GM21786 (cell line): Measurements from ENCODE around the gene GLIS2.
"Not testable (repeated sequence)": the region's sequence is repeated elsewhere in the genome, so short reads cannot be mapped to it uniquely, and the experiment has no call there.

Source experiments
- ATAC-seq: cut with Tn5 transposase; IDR thresholded peaks from one replicate; pipeline ENCODE4 v1.9.1; 2021; ENCODE audit not compliant: unreplicated experiment

The GLIS2 gene

DNA sequence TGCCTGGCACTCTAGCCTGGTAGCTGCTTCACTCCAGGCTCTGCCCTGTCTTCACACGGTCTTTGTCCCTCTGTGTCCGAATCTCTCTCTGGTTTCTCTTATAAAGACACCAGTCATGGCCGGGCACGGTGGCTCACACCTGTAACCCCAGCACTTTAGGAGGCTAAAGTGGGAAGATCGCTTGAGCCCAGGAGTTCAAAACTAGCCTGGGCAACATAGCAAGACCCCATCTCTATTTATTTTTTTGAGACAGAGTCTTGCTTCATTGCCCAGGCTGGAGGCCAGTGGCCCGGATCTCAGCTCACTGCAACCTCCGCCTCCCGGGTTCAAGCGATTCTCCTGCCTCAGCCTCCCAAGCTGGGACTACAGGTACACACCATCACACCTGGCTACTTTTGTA is 17.8 kb downstream of the GLIS2 start:
- not testable (repeated sequence) for ATAC-seq

DNA sequence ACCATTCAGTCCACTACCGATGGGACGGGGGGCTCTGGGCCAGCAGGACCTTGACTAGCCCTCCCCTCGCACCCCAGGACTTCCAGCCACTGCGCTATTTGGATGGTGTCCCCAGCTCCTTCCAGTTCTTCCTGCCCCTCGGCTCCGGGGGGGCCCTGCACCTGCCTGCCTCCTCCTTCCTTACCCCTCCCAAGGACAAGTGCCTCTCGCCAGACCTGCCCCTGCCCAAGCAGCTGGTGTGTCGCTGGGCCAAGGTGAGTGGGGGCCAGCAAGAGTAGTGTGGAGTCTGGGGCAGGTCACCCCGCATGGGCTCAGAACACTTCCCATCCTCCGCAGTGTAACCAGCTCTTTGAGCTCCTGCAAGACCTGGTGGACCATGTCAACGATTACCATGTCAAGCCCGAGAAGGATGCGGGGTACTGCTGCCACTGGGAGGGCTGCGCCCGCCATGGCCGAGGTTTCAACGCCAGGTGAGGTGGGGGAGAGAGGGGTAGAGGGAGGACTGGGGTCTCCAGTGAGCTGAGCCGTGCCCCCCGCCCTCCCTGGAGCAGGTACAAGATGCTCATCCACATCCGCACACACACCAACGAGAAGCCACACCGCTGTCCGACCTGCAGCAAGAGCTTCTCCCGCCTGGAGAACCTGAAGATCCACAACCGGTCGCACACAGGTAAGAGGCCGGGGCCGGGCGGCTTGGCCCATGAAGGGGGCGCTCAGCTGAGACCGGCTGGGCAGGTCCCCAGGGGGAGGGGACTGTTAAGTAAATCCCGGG is 19.0 kb downstream of the GLIS2 start:
- ATAC-seq: no peak

DNA sequence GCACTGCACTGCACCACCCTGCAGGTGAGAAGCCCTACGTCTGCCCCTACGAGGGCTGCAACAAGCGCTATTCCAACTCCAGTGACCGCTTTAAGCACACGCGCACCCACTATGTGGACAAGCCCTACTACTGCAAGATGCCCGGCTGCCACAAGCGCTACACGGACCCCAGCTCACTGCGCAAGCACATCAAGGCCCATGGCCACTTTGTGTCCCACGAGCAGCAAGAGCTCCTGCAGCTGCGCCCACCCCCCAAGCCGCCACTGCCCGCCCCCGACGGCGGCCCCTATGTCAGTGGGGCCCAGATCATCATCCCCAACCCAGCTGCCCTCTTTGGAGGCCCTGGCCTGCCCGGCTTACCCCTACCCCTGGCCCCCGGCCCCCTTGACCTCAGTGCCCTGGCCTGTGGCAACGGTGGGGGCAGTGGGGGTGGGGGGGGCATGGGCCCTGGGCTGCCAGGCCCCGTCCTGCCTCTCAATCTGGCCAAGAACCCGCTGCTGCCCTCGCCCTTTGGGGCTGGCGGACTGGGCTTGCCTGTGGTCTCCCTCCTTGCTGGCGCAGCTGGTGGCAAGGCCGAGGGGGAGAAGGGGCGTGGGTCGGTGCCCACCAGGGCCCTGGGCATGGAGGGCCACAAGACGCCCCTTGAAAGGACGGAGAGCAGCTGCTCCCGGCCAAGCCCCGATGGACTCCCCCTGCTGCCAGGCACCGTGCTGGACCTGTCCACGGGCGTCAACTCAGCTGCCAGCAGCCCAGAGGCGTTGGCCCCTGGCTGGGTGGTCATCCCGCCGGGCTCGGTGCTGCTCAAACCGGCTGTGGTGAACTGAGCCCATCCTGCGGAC is 21.1 kb downstream of the GLIS2 start:
- ATAC-seq: no peak

DNA sequence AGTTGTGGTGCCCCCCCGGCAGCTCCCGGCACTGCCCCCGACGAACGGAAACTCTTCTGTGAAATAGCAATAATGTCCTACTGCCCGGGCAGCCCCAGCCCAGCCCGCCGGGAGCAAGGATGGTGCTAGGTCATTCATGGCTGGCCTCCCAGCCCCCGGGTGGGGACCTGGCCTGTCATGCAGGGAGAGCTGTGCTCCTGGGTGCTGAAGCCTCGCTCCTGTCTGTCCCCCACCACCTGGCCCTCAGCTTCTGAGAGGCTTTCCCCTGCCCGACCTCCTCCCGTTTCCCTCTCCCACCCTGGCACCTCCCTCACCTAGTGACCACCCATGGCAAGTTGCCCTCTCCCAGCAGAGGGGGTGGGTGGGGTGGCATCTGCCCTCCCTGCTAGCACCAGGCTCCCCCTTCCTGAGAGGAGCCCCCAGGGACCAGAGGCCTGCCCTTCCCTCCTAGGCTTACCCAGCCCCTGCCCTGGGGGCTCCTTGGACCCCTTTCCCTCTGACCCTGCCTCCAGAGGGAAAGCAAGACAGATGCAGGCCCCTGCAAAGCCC is 21.7 kb downstream of the GLIS2 start:
- no peak for ATAC-seq

DNA sequence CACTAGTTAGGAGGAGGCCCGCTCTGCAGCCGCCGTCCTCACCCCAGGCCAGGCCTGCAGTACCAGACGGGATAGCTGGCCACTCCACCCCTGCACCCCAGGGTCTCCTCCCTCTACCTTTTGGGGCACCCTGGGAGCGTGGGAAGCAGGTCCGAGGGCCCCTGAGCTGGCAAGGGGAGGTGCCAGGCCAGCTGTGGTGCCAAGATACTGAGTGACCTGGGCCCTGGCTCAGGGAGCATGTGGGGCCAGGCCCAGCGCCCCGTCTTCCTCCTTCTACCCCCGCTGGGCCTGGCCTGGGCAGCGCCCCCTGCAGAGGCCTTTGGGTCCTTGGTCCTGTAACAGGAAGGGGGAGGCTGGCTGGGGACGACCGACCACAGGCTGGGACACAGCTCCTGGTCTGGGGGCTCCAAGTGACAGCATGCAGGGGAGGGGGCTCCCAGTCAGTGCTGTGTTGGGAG is 22.3 kb downstream of the GLIS2 start:
- ATAC-seq: no peak

DNA sequence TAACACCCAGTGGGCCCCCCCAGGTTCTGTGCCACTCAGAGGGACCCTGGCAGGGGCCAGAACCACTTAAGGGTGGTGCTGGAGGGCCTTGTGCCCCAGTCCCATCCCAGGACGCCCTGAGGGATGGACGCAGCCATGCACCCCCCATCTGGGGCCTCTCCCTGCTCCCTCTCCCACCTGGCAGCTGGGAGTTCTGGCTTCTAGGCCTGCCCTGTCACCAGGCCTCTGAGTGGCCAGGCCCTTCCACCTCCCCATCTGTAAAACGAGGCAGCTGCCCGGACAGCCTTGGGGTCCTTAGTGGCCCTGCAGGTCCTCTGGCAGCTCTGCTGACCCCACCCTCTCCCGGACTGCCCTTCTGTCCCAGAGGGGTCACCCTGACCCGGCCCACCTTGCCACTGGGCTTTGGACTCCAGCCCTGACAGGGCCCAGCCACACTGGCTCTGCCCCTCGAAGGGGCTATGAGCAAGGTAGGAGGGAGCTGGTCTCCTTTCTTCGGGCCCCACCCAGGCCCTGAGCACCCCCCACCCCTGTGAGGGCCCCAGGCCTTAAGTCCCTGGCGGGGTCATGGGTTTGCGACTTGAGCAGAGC is 22.9 kb downstream of the GLIS2 start:
- ATAC-seq: no peak

DNA sequence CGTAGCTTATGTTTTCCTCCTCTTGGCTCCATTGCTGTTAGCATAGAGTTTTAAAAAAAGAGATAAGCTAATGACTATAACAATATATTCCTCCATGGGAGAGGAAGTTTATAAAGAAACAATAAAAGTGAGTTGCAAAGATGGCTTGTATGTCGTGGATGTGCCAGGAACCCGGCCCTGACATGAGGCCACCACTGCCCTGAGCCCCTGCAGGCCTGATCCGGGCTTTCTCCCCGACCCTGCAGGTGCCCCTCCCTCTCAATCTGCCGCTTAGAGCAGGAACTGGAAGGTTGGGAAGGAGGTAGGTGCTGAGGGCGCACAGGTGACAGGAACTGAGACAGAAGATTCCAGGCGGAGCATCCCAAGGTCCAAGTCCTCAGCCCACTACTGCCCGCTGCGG is 23.6 kb downstream of the GLIS2 start:
- ATAC-seq: no peak

DNA sequence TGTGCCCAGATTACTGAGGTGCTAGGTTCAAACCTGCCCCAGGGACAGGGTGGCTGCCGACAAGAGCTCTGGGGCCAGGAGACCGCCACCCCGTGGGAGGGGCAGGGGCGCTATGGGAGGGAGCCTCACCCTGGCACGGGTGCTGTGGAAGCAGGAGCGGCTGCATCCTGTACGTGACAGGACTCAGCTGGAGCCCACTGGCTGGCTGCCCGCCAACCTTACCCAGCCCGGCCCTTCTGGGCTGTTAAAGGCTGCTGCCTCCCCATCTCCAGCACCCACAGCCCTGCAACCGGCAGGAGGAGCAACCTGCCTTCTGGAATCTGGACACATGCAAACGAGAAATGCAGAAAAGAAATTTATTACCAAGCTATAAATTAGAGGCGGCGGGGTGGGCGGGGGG is 24.0 kb downstream of the GLIS2 start:
- ATAC-seq: no peak

DNA sequence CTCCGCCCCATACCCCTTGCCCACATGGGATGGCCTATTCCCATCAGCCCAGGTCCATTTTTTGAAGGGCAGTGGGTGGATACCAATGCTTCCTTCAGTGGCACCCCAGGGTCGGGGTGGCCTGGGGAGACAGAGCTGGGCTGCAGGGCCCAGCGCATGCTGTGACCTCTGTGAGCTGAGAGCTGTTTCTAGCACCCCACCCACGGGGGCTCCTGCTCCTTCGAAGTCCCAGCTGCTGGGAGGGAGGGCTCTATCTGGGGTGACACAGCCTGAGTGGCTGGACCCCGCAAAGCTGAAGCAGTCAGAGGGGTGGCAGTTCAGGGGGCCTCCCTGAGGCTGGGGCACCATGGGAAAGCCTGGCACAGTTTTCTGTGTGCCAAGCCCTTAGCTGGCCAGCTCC is 24.6 kb downstream of the GLIS2 start:
- no peak for ATAC-seq

DNA sequence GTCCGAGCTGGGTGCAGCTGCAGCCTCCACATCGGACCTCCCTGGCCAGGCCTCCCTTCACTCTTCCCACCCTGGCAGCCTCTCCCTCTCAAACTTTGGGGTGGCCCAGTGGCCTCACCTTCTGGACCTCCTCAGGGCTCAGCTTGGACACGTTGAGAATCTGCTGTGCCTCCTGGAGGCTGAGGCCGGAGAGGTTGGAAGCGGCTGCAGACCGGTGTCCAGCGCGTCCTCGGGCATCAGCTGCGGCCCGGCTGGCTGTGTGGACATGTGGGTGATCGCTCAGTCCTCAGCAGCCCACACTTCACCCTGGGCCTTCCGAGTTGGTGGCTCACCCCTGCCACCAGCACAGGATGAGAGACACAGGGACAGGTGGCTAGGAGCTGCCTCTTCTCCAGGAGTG is 25.4 kb downstream of the GLIS2 start:
- no peak for ATAC-seq

DNA sequence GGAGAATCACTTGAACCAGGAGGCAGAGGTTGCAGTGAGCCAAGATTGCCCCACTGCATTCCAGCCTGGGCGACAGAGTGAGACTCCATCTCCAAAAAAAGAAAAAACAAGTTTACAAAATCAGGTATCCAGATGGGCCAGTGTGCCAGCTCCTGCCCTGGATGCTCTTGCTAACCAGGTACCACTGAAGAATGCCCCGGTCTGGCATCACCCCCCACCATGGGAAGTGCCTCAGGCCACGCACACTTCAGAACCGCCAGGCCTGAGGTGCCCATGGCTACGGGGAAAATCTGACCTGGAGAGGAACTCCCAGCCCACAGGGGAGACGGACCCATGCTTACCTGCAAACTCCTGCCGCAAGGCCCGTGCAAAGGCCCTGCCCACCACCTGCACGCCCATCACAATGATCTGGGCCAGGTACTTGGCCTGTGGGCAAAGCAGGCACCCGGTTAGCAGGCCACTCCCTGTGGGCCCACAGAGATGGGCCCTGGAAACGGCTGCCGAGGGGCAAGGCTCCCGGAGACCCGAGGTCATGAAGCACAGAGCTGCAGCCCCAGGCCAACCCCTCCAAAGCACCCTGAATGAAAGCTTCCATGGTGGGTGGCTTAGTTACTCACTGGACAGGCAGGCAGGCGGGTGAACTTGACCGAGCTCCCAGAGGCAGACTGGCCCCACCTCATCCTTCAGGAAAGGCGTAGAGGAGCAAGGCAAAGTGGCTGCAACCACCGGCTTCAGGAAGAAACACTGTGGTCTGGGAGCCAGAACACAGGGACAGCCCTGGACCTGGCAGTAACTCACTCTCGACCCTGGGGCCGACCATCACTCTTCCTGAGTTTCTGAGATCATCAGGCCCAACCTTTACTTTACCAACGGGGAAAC is 27.2 kb downstream of the GLIS2 start:
- ATAC-seq: no peak

DNA sequence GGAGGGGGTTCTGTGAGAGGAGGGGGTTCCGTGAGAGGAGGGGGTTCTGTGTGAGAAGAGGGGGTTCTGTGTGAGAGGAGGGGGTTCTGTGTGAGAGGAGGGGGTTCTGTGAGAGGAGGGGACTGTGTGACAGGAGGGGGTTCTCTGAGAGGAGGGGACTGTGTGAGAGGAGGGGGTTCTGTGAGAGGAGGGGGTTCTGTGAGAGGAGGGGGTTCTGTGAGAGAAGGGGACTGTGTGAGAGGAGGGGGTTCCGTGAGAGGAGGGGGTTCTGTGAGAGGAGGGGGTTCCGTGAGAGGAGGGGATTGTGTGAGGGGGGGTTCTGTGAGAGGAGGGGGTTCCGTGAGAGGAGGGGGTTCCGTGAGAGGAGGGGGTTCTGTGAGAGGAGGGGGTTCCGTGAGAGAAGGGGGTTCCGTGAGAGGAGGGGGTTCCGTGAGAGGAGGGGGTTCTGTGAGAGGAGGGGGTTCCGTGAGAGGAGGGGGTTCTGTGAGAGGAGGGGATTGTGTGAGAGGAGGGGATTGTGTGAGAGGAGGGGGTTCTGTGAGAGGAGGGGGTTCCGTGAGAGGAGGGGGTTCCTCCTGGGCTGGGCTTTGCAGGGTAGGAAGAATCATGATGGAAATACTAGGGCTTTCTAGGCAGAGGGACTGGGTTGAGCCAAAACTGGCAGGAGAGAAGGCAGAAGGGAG is 28.6 kb downstream of the GLIS2 start:
- not testable (repeated sequence) for ATAC-seq

DNA sequence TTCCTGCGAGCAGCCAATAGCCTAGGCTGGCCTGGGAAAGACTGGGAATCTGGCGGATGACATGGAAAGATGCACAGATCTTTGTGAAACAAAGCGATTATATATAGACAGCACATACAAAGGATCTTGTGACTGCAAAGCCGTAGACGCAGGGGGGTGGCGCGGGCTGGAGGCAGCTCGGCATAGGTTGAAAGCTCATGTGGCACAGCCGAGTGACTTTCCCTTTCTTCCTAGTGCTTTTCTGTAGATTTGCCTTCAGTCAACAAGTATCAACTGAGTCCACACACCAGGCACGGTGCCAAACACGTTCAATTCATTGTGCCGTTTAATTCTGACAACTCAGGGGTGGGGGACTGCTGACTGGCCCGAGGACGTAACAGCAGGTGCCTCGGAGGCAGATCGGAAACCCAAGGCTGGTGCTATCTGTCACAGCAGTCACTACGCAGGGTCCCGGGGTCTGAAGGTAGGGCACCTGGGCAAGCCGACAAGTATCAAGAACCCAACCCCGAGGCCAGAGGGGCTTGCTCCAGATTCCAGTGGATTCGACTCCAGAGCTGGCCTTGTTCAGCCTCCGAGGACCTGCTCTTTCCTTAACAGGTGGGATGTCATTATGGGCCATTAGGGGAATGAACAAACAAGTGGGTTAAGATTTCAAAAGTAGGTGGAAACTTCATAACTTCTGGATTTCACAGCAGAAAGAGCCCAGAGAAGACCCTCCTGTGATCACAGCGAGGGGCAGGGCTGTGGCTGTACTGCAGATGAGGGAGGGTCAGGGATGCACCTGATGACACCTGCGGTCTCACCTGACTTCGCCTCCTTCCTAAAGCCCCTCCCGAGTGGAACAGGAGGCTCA is 29.3 kb downstream of the GLIS2 start:
- ATAC-seq: no peak

DNA sequence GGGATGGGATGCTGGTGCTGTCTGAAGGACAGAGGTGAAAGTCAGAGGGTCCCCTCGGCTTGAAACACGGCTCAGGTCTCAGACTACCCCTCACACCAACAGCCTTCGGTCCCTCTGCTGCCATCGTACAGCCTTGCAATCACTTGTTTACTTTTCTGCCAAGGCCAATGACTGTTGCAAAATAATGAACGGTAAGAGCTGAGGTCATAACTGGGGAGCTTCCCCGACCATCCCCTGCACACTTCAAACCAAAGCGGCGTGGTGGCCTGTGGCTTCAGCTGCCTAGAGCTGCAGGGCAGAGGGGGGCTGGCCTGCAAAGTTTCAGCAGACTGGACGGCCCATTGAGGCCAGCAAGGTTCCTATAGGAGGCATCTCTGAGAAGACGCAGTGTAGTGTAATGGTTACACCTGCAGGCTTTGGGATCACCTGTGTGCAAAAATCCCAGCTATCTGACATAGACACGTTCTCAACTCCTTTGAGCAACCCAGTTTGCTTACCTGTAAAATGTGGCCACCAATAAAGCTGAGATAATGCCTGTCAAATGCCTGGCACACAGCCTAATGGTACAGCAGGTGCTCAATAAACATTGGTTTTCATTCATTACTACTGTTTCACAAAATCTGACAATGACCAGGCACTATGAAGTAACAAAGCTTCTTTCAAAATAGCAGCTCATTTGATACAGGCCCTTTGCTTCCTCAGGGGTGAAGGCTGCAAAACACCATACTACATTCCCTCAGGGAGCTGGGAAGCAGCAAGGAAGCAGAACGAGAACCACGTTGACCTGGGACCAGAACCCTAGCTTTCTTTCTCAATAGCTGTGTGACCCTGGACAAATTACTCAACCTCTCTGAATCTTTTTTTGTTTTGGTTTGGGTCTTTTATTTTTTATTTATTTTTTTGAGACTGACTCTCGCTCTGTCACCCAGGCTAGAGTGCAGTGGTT is 30.2 kb downstream of the GLIS2 start:
- no peak for ATAC-seq

DNA sequence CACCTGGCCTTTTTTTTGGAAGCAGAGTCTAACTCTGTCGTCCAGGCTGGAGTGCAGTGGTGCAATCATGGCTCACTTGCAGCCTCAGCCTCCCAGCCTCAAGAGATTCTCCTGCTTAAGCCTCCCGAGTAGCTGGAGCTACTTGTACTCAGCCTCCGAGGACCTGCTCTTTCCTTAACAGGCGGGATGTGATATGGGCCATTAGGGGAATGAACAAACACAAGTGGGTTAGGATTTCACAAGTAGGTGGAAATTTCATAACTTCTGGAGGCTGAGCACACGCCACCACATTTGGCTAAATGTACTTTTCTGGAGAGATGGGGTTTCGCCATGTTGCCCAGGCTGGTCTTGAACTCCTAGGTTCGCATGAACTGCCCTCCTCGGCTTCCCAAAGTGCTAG is 31.1 kb downstream of the GLIS2 start:
- no peak for ATAC-seq

DNA sequence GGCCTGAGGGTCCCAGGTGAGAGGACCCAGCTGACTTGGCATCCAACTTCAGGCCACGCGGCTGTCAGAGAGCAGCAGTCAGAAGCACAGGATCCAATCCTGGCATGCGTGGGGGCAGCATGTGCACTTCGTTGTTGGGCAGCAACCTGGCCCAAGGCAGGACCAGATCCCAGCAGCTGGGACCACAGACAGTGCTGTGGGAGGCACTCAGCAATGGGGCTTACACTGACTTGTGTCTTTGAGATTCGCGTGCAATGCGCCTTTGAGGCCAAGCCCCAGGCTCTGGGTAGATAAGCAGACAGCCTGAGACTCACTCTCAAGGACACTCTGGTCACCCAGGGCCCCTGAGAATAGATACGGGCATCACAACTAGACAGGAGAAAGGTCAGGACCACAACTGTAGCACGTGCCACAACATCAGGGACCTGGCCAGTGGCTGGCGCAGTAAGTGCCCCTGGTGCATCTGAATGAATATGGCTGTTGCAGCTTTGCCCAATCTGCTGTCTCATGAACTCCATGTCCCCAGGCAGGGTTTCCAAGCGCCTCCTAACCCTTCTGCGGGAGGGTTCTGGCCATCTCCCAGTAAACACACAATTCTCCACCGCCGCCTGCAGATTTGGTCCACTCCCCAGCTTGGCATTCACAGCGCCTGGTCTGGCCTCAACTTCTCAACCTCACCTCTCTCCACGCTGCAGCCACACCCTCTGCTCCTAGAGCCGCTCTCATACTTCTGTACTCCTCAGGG is 32.1 kb downstream of the GLIS2 start:
- no peak for ATAC-seq

DNA sequence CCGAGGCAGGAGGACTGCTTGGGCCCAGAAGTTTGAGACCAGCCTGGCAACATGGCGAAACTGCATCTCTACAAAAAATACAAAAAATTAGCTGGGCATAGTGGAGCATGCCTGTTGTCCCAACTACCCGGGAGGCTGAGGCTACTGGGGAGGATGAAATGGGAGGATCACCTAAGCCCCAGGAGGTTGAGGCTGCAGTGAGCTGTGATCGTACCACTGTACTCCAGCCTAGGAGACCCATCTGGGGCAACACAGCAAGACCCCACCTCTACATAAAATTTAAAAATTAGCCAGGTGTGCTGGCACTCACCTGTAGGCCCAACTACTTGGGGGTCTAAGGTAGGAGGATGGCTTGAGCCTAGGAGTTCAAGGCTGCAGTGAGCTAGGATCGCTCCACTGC is 33.5 kb downstream of the GLIS2 start:
- ATAC-seq: no peak
